Hypothalamus (tissue), 51 donors: Measurements from ENCODE around the gene ATP11A.
"Not testable (repeated sequence)": the region's sequence is repeated elsewhere in the genome, so short reads cannot be mapped to it uniquely, and the experiment has no call there.

ENCODE experiments used
- DNase-seq, 51 donors: peaks; one replicate each; lab custom pipeline; 2025; lab: John Stamatoyannopoulos, UW

ATP11A gene

GRCh38 chr13:112784811-112785482 lies 95.1 kb downstream of the ATP11A start:
- DNase-seq: no peak

DNA sequence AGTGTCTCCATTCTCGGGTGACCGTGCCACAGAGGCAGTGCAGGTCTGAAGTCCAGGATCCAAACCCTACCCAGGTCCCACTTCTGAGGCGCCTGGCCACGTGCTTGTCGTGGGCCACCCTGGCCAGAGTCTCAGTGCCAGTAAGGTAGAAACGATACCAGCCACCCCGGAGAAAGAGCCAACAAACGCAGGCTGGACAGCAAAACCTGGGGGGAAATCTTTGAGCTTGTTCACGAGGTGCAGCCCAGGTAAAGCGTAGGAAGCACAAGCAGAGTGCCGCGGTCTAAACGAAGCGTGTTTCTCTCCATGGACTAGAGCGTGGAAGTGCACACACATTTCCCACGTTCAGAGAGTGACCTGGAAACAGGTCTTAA lies 95.6 kb downstream of the ATP11A start:
- DNase-seq: no peak

DNA sequence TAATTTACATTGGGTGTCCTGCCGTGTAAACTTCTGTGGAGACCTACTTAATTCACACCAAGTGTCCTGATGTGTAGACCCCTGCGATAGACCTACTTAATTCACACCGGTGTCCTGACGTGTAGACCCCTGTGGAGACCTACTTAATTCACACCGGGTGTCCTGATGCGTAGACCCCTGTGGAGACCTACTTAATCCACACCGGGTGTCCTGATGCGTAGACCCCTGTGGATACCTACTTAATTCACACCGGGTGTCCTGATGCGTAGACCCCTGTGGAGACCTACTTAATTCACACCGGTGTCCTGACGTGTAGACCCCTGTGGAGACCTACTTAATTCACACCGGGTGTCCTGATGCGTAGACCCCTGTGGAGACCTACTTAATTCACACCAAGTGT lies 97.0 kb downstream of the ATP11A start:
- not testable (repeated sequence) for DNase-seq

- DNase-seq: no peak
Observed at GRCh38 chr13:112790735-112791641, 101.2 kb downstream of the ATP11A start.

DNA sequence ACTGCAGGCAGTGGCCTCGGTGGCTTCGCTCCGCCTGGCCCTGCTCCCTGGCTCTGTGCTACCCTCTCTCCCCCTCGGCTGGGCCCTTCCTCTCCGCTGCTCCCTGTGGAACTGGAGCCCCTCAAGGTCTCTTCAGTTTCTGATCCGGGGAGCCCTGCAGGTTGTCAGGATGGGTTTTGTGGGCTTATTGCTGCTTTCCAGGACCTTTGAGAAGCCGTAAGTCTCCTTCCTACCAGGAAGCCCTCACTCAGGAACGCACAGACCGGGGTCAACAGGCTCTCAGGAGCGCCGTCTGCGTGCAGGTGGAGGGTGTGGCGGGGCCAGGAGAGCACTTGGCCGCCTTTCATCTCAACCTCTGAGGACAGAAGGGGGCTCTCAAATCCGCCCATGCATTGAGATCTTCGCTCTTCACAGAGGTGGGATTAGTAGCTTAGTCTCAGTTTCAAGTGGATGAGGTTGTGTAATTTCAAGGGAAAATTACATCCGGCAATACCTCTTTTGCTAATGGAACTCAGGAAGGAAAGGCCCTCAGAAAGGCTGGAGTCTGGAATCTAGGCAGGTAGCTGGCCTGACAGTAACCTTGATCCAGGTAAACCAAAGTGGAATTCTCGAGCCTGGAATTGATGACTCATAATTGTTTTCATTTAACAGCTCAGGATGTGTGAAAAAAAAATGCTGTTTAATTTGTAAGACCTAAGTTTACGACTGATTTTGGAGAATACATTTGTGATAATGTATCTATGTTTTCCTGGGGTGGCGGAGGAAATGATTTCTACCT lies 102.0 kb downstream of the ATP11A start:
- no peak for DNase-seq

GRCh38 chr13:112792511-112792910 lies 102.7 kb downstream of the ATP11A start:
- no peak for DNase-seq

DNA sequence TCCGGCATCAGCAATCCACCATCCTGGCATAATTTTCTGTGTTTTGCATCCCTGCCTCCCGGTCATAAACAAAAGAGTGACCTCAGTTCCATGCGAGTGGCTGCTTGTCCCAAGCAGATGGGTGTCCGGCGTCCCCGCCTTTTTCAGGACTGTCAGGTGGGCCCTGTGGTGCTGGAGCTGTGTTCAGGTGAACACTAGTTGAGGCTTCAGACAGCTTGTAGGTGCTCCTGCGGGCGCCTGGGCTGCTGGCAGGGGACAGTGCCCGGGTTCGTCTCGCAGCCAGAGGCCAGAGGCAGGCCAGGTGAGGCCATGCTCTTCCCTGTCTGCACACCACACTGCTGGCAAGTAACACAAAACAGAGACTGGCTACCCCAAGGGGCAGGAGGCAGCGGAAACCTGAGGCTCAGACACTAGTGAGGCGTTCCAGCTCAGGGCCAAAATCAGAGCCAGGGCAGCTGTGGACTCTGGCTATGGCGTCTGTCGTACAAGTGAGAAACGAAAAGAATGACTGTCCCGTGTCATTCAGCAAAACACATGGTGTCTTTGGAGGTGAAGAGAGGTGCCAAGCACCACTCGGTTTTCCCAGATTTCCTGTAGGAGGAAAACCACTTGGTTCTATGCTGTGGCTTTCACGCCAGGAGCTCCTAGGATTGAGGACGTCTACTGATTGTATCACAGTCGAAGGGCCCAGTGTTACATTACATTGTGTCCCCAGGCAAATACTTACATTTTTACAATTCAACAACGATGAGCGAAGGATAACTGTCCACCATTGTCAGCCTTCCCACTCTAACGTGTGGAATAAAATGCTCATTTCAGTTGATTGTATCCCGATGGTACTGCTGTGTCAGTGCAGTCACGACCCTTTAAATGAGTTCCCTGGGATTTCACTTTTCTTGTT lies 104.0 kb downstream of the ATP11A start:
- no peak for DNase-seq

GRCh38 chr13:112795277-112795676 lies 105.4 kb downstream of the ATP11A start:
- no peak for DNase-seq

DNA sequence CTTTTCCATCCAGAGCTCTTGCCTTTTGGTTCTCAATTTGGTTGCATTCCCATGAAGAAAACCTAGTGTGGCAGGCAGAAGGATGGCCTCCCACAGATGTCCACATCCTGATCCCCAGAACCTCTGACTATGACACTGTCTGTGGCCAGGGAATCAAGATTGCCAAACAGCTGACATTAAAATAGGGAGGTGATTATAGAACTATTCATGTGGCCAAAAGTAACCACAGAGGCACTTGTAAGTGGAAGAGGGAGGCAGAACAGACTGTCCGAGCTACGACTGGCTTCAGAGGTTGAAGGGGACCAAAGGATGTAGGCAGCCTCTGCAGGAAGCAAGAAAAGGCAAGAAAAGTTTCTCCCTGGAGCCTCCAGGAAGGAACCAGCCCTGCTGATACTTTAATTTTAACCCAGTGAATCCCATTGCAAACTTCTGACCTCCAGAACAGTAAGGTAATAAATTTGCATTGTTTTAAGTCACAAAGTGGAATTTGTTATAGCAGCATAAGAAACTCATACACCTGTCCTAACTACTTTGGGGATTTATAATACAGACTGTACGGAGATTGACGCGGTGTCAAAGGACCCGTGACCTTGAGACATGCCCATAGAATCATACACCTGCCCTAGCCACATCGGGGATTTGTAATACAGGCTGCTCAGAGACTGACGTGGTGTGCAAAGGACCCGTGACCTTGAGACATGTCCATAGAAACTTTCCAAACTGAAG lies 106.5 kb downstream of the ATP11A start:
- no peak for DNase-seq

DNA sequence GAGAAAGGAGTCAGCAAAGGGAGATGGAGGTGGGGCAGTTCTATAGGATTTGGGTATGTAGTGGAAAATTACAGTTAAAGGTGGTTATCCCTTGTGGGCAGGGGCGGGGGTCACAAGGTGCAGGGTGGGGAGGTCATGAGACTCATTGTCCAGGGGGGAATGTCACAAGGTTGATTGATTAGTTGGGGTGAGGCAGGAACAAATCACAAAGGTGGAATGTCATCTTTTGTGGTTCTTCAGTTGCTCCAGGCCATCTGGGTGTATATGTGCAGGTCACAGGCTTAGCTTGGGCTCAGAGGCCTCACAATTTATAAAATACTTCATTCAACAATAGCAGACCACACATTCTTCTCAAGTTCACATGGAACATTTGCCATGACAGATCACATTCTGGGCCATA lies 109.6 kb downstream of the ATP11A start:
- DNase-seq: no peak

DNA sequence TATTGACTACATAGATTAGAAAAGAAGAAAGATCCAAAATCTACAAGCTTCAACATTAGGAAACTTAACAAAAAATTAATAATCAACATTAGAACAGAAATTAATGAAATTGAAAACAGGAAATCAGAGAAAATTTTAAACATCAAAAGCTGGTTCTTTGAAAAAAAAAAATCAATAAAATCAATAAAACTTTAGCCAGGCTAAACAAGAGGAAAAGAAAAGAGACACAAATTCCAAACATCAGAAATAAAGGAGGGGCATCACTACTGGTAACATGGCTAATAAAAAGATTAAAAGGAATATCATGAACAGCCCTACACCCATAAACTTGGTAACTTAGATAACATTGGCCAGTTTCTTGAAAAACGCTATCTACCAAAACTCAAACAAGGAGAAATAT lies 110.2 kb downstream of the ATP11A start:
- no peak for DNase-seq

DNA sequence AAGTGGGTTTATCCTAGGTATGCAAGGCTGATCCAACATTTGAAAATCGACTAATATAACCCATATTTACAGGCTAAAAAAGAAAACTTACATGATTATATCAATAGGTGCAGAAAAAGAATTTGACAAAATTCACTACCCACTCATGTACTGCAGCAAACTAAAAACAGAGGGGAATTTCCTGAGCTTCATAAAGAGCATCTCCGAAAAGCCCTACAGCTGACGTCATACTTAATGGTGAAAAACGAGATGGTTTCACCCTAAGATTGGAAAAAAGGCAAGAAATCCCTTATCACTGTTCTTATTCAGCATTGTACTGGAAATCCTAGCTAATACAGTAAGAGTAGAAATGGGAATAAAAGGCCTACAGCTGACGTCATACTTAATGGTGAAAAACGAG lies 111.0 kb downstream of the ATP11A start:
- DNase-seq: not testable (repeated sequence)

- no peak for DNase-seq
Observed at GRCh38 chr13:112802802-112803195, 113.0 kb downstream of the ATP11A start.

GRCh38 chr13:112803422-112803821 lies 113.6 kb downstream of the ATP11A start:
- DNase-seq: no peak

DNA sequence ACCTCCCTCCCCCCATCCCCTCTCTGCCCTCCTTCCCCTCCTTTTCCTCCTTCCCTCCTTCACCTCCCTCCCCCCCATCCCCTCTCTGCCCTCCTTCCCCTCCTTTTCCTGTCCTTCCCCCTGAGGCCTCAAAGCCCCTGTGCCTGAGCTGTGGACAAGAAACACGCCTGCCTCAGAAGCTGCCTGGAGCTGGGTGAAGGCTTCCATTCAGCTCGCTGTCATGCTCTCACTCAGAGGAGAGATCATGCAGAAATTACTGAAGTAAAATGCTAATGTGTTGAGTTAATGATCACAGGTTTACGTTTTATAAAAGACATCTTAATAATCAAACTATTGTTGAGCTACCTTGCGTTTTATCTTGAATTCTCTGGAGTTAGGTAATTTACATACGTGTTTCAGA lies 114.5 kb downstream of the ATP11A start:
- DNase-seq: no peak

DNA sequence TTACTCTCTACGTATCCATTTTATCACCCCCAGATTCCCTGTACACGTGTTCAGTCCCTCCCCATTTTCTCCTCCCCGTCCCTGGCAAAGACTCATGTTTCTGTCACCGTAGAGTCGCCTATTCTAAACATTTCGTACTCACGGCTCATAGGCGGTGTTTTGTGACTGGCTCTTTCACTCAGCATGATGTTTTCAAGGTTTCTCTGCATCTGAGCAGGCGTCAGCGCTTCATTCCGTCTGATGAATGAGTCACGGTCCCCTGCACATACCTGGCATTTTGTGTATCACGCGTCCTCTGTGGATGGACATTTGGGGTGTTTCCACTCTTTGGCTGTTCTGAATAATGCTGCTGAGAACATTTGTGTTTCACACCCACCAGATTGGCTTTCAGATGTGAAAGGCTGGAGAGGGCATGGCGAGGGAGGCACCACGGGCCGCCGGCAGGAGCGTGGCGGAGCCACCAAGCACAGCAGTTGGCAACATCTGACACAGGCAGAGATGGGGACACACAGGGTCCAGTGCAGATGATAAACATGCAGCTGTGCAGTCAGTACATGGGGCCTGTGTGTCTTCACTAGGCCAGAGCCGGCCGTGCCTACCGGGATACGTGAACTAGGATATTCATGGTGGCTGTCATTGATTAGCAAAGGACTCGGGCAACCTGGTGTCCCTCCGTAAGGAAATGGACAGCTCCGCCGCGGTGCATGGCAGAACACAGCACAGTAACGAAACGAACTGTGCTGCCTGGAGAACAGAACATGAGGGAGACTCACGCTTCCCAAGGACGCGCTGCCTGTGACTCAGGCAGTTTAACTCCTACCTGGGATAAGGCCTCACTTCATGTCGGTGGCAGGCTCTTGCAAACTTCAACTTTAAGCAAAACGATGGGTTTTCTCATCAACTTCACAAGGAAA lies 117.2 kb downstream of the ATP11A start:
- peak in 3 of 51 donors; percentile 16 to 31 (median 18) for DNase-seq

GRCh38 chr13:112807653-112808376 lies 118.0 kb downstream of the ATP11A start:
- no peak for DNase-seq
